Right lobe of liver (tissue), 6 donors: Measurements from ENCODE around the gene AICDA. TPM values are rescaled to one million over a fixed set of nuclear protein-coding genes. Genes with fewer than 3 reads are reported as not detected.

ENCODE experiments used
- ATAC-seq, 4 donors: fragments of 200-7000 bp; cut with Tn5 transposase; one replicate each; pipeline ENCODE4 v1.9.1; 2020; ENCODE audit warnings: mild to moderate bottlenecking in 4 of 4, moderate library complexity in 4 of 4
- DNase-seq, 3 donors: peaks; one replicate each; pipeline ENCODE4 v3.0.0-alpha.2; 2020
- H3K27ac ChIP-seq, 3 donors: fragments of 200-600 bp; one replicate each; pipeline ENCODE4 v1.8.0; 2022
- H3K27me3 ChIP-seq, 2 donors: fragments of 200-600 bp; one replicate each; pipeline ENCODE4 v1.8.0; 2022
- H3K36me3 ChIP-seq, 4 donors: fragments of 200-600 bp; sonication (generic) in 1 of 4; one replicate each; pipeline versions ENCODE4 v1.5.1 to v1.8.0; 2017 to 2022; ENCODE audit warnings: control low read depth in 1 of 4
- H3K4me1 ChIP-seq, 4 donors: fragments of 200-600 bp; sonication (generic) in 1 of 4; one replicate each; pipeline versions ENCODE4 v1.5.1 to v1.8.0; 2017 to 2022; ENCODE audit warnings: control low read depth in 1 of 4
- H3K4me3 ChIP-seq, 3 donors: fragments of 200-600 bp; one replicate each; pipeline ENCODE4 v1.8.0; 2022
- H3K9me3 ChIP-seq, 4 donors: fragments of 200-600 bp; sonication (generic) in 1 of 4; one replicate each; pipeline versions ENCODE4 v1.5.1 to v1.8.0; 2017 to 2022; ENCODE audit warnings: control low read depth in 1 of 4
- POLR2A ChIP-seq: fragments of 450-650 bp; IDR thresholded peaks from one replicate; pipeline ENCODE4 v1.6.1; 2017; ENCODE audit warnings: antibody characterized with exemption, mild to moderate bottlenecking
- WGBS: methylation state at CpG from one replicate; pipeline ENCODE4 v1.1.6; 2018; ENCODE audit warnings: low coverage, low lambda C conversion rate; ENCODE audit not compliant: insufficient coverage; ENCODE audit errors: missing lambda C conversion rate; 5-methylcytosine and 5-hydroxymethylcytosine counted together
- intact Hi-C, 2 donors: fragments of 100-400 bp; cut with DNase I; formaldehyde crosslinking; loops; one replicate each; pipeline versions ENCODE4 v1.11.2 to v1.14.1; 2022
- total RNA-seq, 6 experiments: library from RNA; depleted of rRNA in 2 of 6; stranded (reverse); fragments of >200 nt in 2 of 6; fragmentation: NEBNext Ultra II Directional in 3 of 6; extraction: Animal tissue kit (Norgen Biotek cat#: 25700) in 3 of 6; gene quantifications; one replicate each; pipeline versions ENCODE4 v1.1.0 to v1.2.4, GENCODE V29; 2016 to 2023
- TF ChIP-seq, protein P1 (sequence below), 4 donors: fragments of 200-600 bp in 3 of 4; fragments of 450-650 bp in 1 of 4; IDR thresholded peaks; one replicate each; pipeline versions ENCODE4 v1.5.1 to v1.8.0; 2016 to 2022; ENCODE audit warnings: antibody characterized with exemption in 4 of 4, mild to moderate bottlenecking in 2 of 4
- donor health status: DM: no; HTN: yes; CAD: no.
- donor health status: DM: no; HTN: no; CAD: no.
- donor health status: DM: no; HTN: no; CAD: no.
- donor health status: DM: no; HTN: yes; CAD: no.
- donor health status: DM: no; HTN: yes; CAD: no.

AICDA gene
- total RNA-seq, 6 experiments from 2014 or later: not detected

DNA sequence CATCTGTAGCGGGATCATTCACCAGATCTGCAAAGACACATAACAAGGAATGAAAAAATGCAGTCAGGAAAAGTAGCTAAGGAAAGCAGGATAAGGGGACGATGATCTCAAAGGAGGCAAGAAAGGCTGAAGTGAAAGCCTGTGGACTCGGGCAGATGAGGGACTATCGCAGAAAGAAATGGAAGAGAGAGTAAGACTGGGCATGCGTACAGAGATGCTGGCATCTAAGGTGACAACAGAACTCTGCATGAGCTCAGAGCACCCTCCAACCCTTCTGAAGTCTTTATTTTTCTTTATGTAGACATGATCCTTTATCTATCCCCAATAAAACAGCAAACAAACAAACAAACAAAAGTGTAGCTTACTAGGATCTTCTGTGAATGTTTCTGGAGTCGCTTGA, 42.8 kb upstream of the AICDA start:
- Histone ChIP-seq H3K27ac (no peak overlapping the region), H3K36me3 (no peaks in the 10 kb centered on the region), H3K4me1 (no peaks in the 10 kb centered on the region), H3K9me3 (no peaks in the 10 kb centered on the region), H3K4me3 (no peak overlapping the region), H3K27me3 (no peaks in the 10 kb centered on the region)
- 71% methylated on average over 6 of the region's 6 CpGs for WGBS
- DNase-seq: no peak
- TF ChIP-seq, protein P1, sequence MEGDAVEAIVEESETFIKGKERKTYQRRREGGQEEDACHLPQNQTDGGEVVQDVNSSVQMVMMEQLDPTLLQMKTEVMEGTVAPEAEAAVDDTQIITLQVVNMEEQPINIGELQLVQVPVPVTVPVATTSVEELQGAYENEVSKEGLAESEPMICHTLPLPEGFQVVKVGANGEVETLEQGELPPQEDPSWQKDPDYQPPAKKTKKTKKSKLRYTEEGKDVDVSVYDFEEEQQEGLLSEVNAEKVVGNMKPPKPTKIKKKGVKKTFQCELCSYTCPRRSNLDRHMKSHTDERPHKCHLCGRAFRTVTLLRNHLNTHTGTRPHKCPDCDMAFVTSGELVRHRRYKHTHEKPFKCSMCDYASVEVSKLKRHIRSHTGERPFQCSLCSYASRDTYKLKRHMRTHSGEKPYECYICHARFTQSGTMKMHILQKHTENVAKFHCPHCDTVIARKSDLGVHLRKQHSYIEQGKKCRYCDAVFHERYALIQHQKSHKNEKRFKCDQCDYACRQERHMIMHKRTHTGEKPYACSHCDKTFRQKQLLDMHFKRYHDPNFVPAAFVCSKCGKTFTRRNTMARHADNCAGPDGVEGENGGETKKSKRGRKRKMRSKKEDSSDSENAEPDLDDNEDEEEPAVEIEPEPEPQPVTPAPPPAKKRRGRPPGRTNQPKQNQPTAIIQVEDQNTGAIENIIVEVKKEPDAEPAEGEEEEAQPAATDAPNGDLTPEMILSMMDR (IDR thresholded peaks at IDR 0.05): no peak
- TF ChIP-seq POLR2A: no peak
- ATAC-seq: no peak
- intact Hi-C loops: no loop called here

DNA sequence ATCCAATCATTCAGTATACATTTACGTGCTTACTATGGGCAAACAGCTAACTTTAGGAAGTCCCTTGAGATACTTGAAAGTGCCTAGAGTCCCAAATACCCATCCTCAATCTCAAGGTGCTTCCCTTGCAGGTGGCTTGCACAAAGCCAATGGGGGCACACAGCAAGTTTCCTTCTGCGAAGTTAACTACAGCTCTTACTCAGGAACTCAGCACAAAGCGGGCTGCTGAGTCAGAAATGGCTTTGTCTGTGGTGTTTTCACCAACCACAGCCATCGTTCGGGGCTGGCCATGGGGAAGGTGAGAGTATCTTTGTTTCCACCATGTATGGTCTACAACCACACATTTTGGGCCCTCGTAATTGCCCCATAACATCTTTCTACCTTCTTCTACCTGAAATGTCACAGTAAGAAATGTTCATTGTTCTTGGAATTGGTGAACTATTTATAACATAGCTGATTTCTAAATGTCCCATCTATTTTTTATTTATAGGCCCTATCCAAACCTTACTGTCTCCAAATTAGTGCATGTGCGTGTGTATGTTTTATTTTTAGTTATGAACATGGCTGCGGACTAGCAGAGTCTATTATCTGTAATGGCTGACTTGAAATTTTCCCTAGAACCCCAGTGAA, 36.0 kb upstream of the AICDA start:
- intact Hi-C loops: no loop called here
- H3K36me3 ChIP-seq: no peaks in the 10 kb centered on the region
- H3K4me1 ChIP-seq: no peaks in the 10 kb centered on the region
- no peak for ATAC-seq
- no peak overlapping the region for H3K4me3 ChIP-seq
- no peaks in the 10 kb centered on the region for H3K9me3 ChIP-seq
- TF ChIP-seq, protein P1 (IDR thresholded peaks at IDR 0.05): no peak
- no peak for TF ChIP-seq POLR2A
- DNase-seq: no peak
- H3K27me3 ChIP-seq: no peaks in the 10 kb centered on the region
- WGBS: 63% methylated on average over 7 of the region's 8 CpGs
- no peak overlapping the region for H3K27ac ChIP-seq

GRCh38 chr12:8647968-8648367, 35.3 kb upstream of the AICDA start:
- Histone ChIP-seq H3K4me1 (no peaks in the 10 kb centered on the region), H3K27ac (no peak overlapping the region), H3K36me3 (no peaks in the 10 kb centered on the region), H3K4me3 (no peak overlapping the region), H3K9me3 (no peaks in the 10 kb centered on the region), H3K27me3 (no peaks in the 10 kb centered on the region)
- intact Hi-C loops: no loop called here
- DNase-seq: no peak
- no peak for TF ChIP-seq POLR2A
- TF ChIP-seq, protein P1 (IDR thresholded peaks at IDR 0.05): no peak
- WGBS: 59% methylated on average over 5 of the region's 5 CpGs
- no peak for ATAC-seq

GRCh38 chr12:8644345-8645248, 31.9 kb upstream of the AICDA start:
- intact Hi-C loops: no loop called here
- WGBS: 39% methylated on average over 5 of the region's 5 CpGs
- Histone ChIP-seq H3K4me1 (no peaks in the 10 kb centered on the region), H3K4me3 (no peak overlapping the region), H3K36me3 (no peaks in the 10 kb centered on the region), H3K27ac (no peak overlapping the region), H3K27me3 (no peaks in the 10 kb centered on the region), H3K9me3 (no peaks in the 10 kb centered on the region)
- ATAC-seq: peak in 1 of 4 donors; percentile 13
- no peak for TF ChIP-seq POLR2A
- TF ChIP-seq, protein P1 (IDR thresholded peaks at IDR 0.05): no peak
- no peak for DNase-seq
